GM20431 (cell line): Measurements from ENCODE around the gene FMO4.
"Not testable (repeated sequence)": the region's sequence is repeated elsewhere in the genome, so short reads cannot be mapped to it uniquely, and the experiment has no call there.

Source experiments
- in situ Hi-C: fragments of 300-500 bp; cut with MseI, MboI; formaldehyde crosslinking; loops from one replicate; pipeline ENCODE4 v1.15.0; 2020; ENCODE audit warnings: low sequenced_read_pairs; ENCODE audit not compliant: unreplicated experiment

The FMO4 gene

GRCh38 chr1:171313835-171314320 is at the start of gene FMO4:
Gene FMO4, plus strand, starts transcription at chr1:171314183. Its CDS starts 5,643 bp downstream, at chr1:171319826.
- in situ Hi-C loops, result no loop called here

- in situ Hi-C loops, result no loop called here
These were observed 48.3 kb upstream of the FMO4 start for GRCh38 chr1:171265686-171266085.

- in situ Hi-C loops, result no loop called here
These were observed 47.1 kb upstream of the FMO4 start for GRCh38 chr1:171266930-171267329.

- in situ Hi-C loops, result no loop called here
These were observed 46.6 kb upstream of the FMO4 start for GRCh38 chr1:171267391-171267790.

GRCh38 chr1:171270806-171271205 is 43.2 kb upstream of the FMO4 start:
- in situ Hi-C loops, result no loop called here

GRCh38 chr1:171277534-171277933 is 36.4 kb upstream of the FMO4 start:
- in situ Hi-C loops, result no loop called here

- in situ Hi-C loops, result no loop called here
These were observed 34.7 kb upstream of the FMO4 start for GRCh38 chr1:171279234-171279633.

GRCh38 chr1:171279678-171280077 is 34.3 kb upstream of the FMO4 start:
- in situ Hi-C loops, result no loop called here

GRCh38 chr1:171280599-171280998 is 33.4 kb upstream of the FMO4 start:
- in situ Hi-C loops, result no loop called here

GRCh38 chr1:171286032-171286705 is 27.8 kb upstream of the FMO4 start:
- in situ Hi-C loops, result no loop called here

GRCh38 chr1:171290621-171291020 is 23.4 kb upstream of the FMO4 start:
- in situ Hi-C loops, result no loop called here

GRCh38 chr1:171292799-171293198 is 21.2 kb upstream of the FMO4 start:
- in situ Hi-C loops, result no loop called here

GRCh38 chr1:171295383-171295782 is 18.6 kb upstream of the FMO4 start:
- in situ Hi-C loops, result not testable (repeated sequence)

GRCh38 chr1:171295821-171296220 is 18.2 kb upstream of the FMO4 start:
- in situ Hi-C loops, result no loop called here

- in situ Hi-C loops, result no loop called here
These were observed 17.1 kb upstream of the FMO4 start for GRCh38 chr1:171296897-171297296.

- in situ Hi-C loops, result no loop called here
These were observed 15.3 kb upstream of the FMO4 start for GRCh38 chr1:171298696-171299095.

GRCh38 chr1:171299342-171299741 is 14.6 kb upstream of the FMO4 start:
- in situ Hi-C loops, result no loop called here

- in situ Hi-C loops, result no loop called here
These were observed 13.6 kb upstream of the FMO4 start for GRCh38 chr1:171300401-171300800.

GRCh38 chr1:171310661-171311087 is 3.3 kb upstream of the FMO4 start:
- in situ Hi-C loops, result no loop called here

GRCh38 chr1:171311771-171312558 is 2.0 kb upstream of the FMO4 start:
- in situ Hi-C loops, result no loop called here

GRCh38 chr1:171313319-171313834 is 606 bp upstream of the FMO4 start:
- in situ Hi-C loops, result no loop called here
